GM19372 (cell line): ENCODE results near the gene ZNF737.
"Not testable (repeated sequence)": the region's sequence is repeated elsewhere in the genome, so short reads cannot be mapped to it uniquely, and the experiment has no call there.

Source experiments
- ATAC-seq: cut with Tn5 transposase; IDR thresholded peaks from one replicate; pipeline ENCODE4 v1.9.1; 2021; ENCODE audit warnings: mild to moderate bottlenecking, low read depth, moderate library complexity; ENCODE audit not compliant: unreplicated experiment

ZNF737 gene

DNA sequence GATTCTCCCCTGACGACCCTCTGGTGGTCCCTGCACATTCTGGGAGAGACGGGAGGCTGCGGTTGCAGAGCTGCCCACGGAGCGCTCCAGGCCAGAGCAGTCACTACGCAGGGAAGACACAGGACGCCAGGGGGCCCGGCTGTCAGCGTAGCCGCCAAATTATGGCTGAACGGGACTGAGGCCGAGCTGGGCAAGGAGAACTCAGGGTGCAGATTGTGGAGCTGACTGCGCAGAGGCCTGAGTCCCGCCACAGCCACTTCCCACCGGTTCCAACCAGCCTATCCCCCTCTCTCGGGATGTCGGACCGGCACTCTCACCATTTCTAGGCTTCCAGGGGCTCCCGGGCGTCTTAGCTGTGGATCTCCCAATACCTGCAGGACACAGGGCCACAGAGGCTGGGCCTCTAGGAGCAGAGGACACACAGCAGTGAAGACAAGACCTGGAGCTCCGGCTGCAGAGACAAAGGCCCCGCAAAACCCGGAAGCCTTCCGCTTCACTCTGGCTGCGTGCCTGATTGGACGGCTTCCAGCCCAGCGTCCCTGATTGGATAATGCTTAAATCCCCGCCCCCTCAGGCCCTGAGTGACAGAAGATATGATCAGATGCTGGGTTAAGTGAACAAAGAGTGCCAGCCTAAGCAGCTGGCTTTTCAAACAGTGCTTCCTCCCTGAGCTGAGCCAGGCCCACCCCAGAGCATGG lies at the start of gene ZNF737:
Gene ZNF737 (minus strand): TSS at position 461 of the 698 bp plus-strand sequence. CDS start 141 bp downstream, at position 320.
- ATAC-seq, result peak; percentile 83

DNA sequence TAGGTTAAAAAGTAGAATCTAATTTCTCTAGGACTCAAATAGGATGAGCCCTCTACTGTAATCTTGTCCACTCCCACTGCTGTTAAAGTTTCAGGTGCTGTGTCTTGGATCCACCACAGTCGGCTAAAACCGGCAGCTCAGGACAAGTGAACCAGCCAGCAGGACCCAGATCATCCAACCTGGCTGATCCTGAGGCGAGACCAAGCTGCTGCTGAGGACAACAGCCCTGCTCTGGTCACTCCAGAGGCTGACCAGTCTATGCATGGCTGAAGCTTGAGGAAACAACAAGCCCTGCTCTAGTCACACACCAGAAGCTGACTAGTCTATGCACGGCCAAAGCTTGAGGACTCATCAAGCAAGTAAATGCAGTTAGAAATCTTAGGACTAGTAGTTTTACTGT lies 49.4 kb upstream of the ZNF737 start:
- not testable (repeated sequence) for ATAC-seq

DNA sequence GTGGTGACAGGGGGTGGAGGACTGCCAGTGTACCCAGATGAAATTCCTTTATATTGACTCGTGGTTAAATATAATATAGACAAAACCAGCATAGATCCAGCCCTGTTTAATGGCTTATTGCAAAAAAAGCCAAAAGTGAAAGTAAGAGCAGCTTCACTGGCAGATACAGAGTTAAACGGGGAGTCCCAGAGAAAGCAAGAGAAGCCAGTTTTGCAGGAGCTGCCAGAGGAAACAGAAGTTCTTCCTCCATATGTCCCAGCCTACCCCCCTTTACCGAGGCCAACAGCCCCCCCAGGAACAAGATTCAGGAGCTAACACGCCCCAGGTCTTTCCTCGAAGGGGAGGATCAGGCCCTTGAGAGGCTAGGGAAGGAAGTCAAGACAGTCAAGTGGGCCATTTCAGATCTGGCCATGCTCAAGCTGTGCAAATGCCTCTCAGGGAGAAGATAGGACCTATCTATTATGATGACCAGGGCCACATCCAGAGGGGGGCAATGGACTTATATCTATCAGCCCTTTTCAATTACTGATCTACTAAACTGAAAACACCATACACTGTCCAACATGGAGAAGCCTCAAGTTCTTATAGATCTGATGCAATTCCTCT lies 47.2 kb upstream of the ZNF737 start:
- ATAC-seq, result no peak

DNA sequence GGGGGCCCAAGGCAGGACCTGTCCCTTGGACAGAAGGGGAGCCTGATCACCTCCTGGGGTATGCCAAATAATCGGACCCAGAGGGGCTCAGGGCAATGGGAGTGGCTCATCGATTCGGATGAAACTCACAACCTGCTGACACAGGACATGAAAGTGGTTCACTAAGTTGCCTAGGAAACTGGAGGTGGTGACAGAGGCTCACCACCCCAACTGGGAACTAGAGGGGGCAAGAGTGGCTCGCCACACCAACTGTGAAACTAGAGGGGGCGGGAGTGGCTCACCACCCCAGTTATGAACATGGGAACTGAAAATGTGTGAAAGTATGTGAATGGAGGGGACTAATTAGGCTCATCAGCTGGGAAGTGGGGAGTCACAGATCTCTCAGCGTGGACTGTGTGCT lies 46.3 kb upstream of the ZNF737 start:
- no peak for ATAC-seq

DNA sequence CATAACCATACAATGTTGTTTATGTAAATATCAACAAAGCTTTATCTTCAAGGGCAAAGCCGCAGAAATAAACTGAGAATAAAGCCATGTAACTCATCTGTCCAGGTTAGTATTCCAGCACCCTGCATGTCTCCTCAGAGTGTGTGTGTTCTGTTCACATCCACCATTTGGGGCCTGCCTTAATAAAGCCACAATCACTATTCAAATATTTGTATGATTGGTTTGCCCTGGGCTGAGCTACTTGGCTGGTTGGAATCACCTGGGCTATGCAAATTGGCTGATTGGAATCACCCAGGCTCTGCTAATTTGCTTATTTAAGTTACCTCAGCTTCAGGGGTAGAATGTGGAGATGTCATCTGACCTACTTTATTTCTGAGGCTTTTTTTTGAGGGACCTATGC lies 42.4 kb upstream of the ZNF737 start:
- no peak for ATAC-seq

DNA sequence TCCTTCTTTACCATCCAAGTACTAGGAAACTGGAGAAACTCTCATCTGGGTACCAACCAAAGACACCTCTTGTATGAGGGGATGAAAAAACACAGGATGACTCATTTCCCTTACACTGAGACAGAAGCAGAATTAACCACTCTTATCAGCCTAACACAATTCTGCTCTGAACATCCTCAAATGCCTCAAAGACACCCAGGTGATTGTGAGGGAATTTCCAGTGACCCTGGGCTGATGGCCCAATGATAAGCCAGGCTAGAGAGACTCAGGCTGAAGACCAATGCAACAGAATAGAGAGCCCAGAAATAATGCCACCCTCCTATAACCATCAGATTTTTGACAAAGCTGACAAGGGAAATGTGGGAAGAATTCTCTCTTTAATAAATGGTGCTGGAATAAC lies 7.0 kb downstream of the ZNF737 start:
- ATAC-seq, result no peak

DNA sequence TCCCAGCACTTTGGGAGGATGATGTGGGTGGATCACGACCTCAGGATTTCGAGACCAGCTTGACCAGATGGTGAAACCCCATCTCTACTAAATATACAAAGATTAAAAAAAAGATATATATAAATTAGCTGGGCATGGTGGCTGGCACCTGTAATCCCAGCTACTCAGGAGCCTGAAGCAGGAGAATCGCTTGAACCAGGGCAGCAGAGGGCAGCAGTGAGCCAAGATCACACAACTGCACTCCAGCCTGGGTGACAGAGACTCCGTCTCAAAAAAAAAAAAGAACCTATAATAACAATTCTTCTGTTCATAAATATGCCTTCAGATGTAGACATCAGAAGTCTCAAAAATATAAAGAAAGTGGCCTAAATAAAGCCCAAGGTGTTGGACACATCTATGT lies 7.6 kb downstream of the ZNF737 start:
- ATAC-seq, result no peak

DNA sequence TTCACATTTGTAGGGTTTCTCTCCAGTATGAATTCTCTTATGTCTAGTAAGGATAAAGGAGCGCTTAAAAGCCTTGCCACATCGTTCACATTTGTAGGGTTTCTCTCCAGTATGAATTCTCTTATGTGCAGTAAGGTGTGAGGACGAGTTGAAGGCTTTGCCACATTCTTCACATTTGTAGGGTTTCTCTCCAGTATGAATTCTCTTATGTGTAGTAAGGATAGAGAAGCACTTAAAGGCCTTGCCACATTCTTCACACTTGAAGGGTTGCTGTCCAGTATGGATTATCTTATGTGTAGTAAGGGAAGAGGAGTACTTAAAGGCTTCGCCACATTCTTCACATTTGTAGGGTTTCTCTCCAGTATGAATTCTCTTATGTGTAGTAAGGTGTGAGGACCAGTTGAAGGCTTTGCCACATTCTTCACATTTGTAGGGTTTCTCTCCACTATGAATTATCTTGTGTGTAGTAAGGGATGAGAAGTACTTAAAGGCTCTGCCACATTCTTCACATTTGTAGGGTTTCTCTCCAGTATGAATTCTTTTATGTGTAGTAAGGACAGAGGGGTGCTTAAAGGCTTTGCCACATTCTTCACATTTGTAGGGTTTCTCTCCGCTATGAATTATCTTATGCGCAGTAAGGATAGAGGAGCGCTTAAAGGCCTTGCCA lies 20.8 kb downstream of the ZNF737 start:
- not testable (repeated sequence) for ATAC-seq

DNA sequence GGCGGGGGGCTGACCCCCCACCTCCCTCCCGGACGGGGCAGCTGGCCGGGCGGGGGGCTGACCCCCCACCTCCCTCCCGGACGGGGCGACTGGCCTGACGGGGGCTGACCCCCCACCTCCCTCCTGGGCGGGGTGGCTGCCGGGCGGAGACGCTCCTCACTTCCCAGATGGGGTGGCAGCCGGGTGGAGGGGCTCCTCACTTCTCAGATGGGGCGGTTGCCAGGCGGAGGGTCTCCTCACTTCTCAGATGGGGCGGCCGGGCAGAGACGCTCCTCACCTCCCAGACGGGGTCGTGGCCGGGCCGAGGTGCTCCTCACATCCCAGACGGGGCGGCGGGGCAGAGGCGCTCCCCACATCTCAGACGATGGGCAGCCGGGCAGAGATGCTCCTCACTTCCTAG lies 35.3 kb downstream of the ZNF737 start:
- not testable (repeated sequence) for ATAC-seq

DNA sequence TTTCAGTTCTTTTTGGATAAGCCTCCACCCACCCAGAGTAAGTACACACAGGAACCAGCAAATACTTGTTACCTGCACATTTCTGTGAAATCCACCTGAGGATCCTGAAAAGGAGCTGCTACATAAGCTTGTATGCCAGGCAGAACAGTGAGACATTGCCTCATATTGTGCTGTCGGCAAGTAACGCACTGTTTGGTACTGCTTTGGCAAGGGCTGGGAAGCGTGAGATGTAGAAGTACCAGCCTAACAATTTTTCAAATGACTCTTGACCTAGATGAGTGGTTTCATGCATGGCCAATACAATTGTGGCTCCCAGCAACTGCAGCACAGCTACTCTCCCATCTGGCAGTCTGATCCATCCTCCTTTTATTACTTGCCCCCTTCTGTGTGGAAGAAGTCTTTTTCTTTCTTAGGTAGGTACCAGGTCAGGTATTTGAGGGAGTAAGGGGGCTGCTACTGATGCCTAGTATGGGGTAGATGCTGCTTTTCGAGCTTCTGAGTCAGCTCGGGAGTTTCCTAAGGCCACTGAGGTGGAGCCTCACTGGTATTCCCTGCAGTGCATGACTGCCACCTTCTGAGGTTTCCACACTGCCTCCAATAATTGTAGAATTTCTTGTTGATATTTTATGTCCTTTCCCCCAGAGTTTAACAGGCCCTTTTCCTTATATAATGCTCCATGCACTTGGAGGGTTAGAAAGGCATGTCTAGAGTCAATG lies 52.2 kb downstream of the ZNF737 start:
- ATAC-seq, result no peak

DNA sequence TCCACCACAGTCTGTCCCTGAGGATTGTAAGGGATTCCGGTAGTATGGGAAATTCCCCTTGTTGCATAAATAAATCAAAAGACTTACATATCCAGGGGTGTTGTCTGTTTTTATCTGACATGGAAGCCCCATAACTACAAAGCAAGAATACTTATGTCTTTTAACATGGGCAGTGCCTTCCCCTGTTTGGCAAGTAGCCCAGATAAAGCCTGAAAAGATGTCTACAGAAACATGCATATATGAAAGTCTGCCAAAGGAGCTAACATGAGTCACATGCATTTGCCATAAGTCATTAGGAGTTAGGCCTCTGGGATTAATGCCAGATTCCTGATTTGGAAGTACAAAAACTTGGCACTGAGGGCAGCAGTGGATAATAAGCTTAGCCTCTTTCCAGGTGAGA lies 62.1 kb downstream of the ZNF737 start:
- no peak for ATAC-seq
